ENCODE results near the gene KLHDC8A. TPM values are rescaled to one million over a fixed set of nuclear protein-coding genes. Genes with fewer than 3 reads are reported as not detected.
A peak's percentile ranks its signal among the peaks of the same experiment; 100 is the strongest.

The KLHDC8A gene
- total RNA-seq, 1 donor from 2014 or later = 0.78 TPM

DNA sequence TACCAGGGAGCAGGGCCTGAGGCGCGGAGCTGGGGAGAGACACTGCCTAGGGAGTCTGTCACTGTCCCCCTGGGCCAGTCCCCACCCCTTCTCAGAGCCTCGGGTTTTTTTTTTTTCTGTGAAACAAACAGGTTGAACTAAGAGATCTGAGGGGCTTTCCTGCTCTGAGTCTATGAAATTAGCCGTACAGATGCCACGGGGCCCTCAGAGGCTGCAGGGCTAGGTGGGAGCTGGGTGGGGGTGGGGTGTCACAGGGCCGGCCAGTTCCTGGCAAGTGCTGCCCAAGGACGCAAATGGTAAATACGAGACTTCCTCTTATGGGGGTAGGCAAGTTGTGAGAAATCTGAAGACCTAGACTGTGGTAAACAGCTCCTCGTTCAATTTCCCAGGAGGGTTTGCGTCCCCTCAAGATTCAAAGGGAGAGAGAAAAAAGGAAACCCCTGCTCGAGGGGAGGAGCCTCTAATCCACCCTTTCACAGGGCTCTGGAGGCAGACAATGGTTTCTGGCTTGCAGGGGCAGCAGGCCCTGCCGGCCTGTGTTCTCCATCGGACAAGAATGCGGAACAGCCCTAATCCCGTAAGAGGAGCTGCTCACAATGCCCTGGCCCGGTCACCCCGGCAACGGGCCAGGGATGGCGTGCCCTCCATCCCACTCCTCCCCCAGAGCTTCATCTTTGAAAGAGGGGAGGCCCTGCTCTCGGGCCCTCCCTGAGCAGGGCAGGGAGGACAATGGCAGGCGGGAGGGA lies 43.0 kb downstream of the KLHDC8A start:
- H3K27ac ChIP-seq = peak overlapping the region; percentile 82

DNA sequence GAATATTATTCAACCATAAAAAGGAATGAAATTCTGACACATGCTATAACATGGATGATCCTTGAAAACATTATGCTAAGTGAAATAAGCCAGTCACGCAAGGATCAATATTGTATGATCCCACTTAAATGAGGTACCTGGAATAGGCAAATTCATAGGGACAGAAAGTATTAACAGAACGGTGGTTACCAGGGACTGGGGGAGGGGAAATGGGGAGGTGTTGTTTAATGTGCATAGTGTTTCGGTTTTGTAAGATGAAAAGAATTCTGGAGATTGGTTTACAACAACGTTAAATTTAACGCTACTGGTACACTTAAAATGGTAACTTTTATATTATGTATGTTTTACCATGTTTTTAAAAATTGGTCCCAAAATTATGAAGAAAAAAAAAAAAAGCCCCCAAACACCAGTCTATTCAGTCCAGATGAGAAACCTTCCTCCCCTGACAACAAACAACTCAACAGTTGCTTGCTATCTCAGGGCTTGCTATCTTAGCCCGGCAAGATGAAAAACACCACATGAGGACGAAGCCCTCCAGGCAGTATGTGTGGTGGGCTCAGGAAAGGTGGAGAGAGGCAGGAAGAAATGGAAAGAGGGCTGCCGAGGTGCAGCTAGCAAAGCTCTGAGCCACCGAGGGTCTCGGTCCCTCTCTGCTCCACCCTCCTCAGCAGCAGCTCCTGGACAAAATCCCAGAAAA lies 43.7 kb downstream of the KLHDC8A start:
- Histone ChIP-seq H3K4me3 (peak overlapping the region; percentile 24), H3K36me3 (peaks cover 36% of the 10 kb centered on the region), H3K27ac (peak overlapping the region; percentile 82), H3K27me3 (no peaks in the 10 kb centered on the region), H3K9me3 (no peaks in the 10 kb centered on the region), H3K4me1 (peaks cover 54% of the 10 kb centered on the region)
- DNase-seq (no peak), ATAC-seq (no peak)
- TF ChIP-seq, protein P1, sequence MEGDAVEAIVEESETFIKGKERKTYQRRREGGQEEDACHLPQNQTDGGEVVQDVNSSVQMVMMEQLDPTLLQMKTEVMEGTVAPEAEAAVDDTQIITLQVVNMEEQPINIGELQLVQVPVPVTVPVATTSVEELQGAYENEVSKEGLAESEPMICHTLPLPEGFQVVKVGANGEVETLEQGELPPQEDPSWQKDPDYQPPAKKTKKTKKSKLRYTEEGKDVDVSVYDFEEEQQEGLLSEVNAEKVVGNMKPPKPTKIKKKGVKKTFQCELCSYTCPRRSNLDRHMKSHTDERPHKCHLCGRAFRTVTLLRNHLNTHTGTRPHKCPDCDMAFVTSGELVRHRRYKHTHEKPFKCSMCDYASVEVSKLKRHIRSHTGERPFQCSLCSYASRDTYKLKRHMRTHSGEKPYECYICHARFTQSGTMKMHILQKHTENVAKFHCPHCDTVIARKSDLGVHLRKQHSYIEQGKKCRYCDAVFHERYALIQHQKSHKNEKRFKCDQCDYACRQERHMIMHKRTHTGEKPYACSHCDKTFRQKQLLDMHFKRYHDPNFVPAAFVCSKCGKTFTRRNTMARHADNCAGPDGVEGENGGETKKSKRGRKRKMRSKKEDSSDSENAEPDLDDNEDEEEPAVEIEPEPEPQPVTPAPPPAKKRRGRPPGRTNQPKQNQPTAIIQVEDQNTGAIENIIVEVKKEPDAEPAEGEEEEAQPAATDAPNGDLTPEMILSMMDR (IDR thresholded peaks at IDR 0.05) = no peak
- intact Hi-C loops (cut with DNase I) = no loop called here

More for the DNA sequence above, 43.0 kb downstream of the KLHDC8A start:
- intact Hi-C loops (cut with DNase I) = no loop called here
- ATAC-seq (peak; percentile 70), DNase-seq (peak; percentile 74)
- Histone ChIP-seq H3K4me1 (peaks cover 61% of the 10 kb centered on the region), H3K4me3 (peak overlapping the region; percentile 24), H3K9me3 (no peaks in the 10 kb centered on the region), H3K27me3 (no peaks in the 10 kb centered on the region), H3K36me3 (peaks cover 29% of the 10 kb centered on the region)
- TF ChIP-seq, protein P1 (IDR thresholded peaks at IDR 0.05) = no peak

DNA sequence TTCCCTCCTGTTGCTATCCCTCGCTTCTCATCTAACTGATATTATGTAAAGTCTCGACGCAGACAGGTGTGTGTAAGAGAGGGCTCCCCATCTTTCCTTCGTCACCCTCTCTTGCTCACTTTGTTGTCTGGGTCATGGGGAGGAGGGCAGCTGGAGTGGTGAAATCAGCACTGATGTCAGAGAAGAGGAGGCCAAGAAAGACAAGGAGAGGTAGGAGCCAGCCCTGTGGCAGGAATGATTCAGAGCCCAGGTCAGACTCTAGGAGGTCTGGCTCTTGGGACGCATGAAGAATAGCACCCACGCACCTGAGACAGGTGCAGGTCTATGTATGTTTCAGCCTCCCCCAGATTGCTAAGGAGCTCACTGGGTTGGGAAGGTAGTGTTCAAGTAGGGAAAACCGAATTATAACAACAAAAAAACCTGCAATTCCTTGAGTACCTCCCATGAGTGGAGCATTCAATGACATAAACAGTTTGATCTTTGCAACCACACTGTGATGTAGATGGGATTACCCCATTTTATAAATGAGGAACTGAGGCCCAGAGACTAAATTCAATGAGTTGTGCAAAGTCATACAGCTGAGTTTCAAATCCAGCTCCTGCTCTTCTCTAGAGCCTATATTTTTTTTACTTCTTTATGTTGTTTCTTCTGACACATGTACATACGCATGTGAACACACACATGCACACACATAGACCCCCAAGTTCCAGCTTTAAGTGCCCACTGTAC lies 45.6 kb downstream of the KLHDC8A start:
- H3K27ac ChIP-seq = no peak overlapping the region
- DNase-seq (no peak), ATAC-seq (peak; percentile 42)
- TF ChIP-seq, protein P1 (IDR thresholded peaks at IDR 0.05) = no peak
- no peaks in the 10 kb centered on the region for H3K27me3 ChIP-seq
- peaks cover 55% of the 10 kb centered on the region for H3K36me3 ChIP-seq
- no peaks in the 10 kb centered on the region for H3K9me3 ChIP-seq
- intact Hi-C loops (cut with DNase I) = no loop called here
- no peak overlapping the region for H3K4me3 ChIP-seq
- peaks cover 35% of the 10 kb centered on the region for H3K4me1 ChIP-seq

DNA sequence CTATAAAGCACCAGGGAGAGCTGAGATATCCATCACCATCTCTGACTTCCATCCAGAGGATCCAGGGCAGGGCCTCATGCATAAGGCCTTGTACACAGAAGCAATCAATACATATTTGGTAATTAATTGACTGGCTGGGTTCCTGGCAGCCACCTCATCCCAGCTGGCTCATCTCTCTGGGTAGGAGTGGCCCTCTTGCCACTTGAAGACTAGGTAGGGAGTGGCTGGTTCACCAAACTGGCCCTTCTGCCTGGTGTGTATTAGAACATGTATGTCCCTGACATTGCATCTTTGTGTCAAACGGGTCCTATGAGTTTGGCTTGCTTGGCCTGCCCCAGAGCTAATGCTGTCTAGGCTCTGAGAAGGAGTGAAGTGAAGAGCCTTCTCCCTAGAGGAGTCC lies 47.0 kb downstream of the KLHDC8A start:
- no peak overlapping the region for H3K27ac ChIP-seq

DNA sequence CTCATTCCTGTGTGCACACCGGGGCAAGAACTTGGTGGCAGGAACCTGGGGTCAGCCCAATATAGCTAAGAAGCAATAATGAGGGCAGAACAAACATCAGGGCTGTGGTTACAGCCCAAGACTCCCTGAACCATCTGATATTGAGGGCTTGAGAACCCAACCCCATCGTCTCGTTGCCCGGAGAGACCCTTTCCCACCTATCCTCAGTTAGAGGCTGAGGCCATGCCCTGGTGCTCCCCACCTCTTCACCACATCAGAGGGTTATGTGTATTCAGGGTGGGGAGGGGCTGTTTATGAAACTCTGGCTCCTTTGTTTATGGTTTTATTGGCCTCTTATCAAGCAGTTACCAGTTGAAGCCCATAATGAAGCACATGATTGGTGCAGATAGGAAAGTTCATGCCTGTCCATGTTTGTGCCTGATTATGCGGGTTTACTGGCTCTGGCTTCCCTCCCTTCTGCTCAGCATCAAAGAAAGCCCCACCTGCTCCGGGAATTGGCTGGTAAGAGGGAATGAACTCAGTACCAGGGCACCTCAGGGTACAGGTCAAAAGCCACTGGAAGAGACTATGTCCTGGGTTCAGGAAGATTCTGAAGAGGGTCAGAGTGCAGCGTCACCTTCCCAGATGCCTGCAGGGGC lies 49.7 kb downstream of the KLHDC8A start:
- peaks cover 3% of the 10 kb centered on the region for H3K4me1 ChIP-seq
- TF ChIP-seq, protein P1 (IDR thresholded peaks at IDR 0.05) = no peak
- no peaks in the 10 kb centered on the region for H3K9me3 ChIP-seq
- H3K27ac ChIP-seq = no peak overlapping the region
- H3K4me3 ChIP-seq = no peak overlapping the region
- H3K27me3 ChIP-seq = no peaks in the 10 kb centered on the region
- H3K36me3 ChIP-seq = peaks cover 91% of the 10 kb centered on the region
- no peak for ATAC-seq
- DNase-seq = no peak
- intact Hi-C loops (cut with DNase I) = no loop called here

More for the DNA sequence above, 47.0 kb downstream of the KLHDC8A start:
- ATAC-seq (no peak), DNase-seq (no peak)
- H3K27me3 ChIP-seq = no peaks in the 10 kb centered on the region
- no peak overlapping the region for H3K4me3 ChIP-seq
- H3K9me3 ChIP-seq = no peaks in the 10 kb centered on the region
- peaks cover 69% of the 10 kb centered on the region for H3K36me3 ChIP-seq
- intact Hi-C loops (cut with DNase I) = no loop called here
- TF ChIP-seq, protein P1 (IDR thresholded peaks at IDR 0.05) = no peak
- H3K4me1 ChIP-seq = peaks cover 21% of the 10 kb centered on the region
